ENCODE results near the gene ZBTB7A. TPM values are rescaled to one million over a fixed set of nuclear protein-coding genes. Genes with fewer than 3 reads are reported as not detected.

The ZBTB7A gene
- total RNA-seq, 1 experiment from 2014 or later = 7.2 TPM

DNA sequence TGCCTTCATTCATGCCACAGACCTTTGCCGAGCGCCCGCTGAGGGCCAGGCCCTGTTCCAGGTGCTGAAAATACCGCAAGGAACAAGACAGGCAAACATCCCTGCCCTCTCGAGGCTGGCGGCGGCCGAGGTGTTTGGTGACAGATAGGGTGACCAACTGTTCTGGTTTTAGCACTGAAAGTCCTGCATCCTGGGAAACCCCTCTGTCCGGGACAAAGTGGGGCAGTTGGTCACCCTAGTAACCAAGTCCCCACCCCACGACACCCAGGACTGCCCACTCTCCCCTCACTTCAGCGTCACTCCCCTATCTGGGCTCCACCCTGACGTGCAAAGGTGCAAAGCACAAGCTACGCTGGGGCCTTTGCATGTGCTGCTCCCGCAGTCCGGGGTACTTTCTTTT lies 17.3 kb downstream of the ZBTB7A start:
- DNase-seq = no peak
- H3K79me2 ChIP-seq (ENCODE audit: low read length) = peaks cover 75% of the 10 kb centered on the region
- no peak overlapping the region for H3K4me2 ChIP-seq (ENCODE audit: low read depth, low read length, poor library complexity, severe bottlenecking)
- H3K4me1 ChIP-seq (ENCODE audit: low read length) = peaks cover 22% of the 10 kb centered on the region
- H3K36me3 ChIP-seq (ENCODE audit: insufficient read depth, low read length) = peaks cover 16% of the 10 kb centered on the region; the same call in 1 of the 2 replicates
- no peaks in the 10 kb centered on the region for H3K9me3 ChIP-seq (ENCODE audit: low read length)
- H3K27ac ChIP-seq (ENCODE audit: low read length) = no peak overlapping the region
- H4K20me1 ChIP-seq (ENCODE audit: insufficient read depth, low read depth, low read length) = peaks cover 57% of the 10 kb centered on the region
- H3K27me3 ChIP-seq (ENCODE audit: low read length) = no peaks in the 10 kb centered on the region
- no peaks in the 10 kb centered on the region for H3K9me2 ChIP-seq (replicated peaks; ENCODE audit: insufficient read depth, low read length)
- no peak overlapping the region for H3K4me3 ChIP-seq (ENCODE audit: low read length)
- no peak overlapping the region for H3K9ac ChIP-seq (ENCODE audit: low read length)
- no peak overlapping the region for H2AFZ ChIP-seq (ENCODE audit: low read length)

DNA sequence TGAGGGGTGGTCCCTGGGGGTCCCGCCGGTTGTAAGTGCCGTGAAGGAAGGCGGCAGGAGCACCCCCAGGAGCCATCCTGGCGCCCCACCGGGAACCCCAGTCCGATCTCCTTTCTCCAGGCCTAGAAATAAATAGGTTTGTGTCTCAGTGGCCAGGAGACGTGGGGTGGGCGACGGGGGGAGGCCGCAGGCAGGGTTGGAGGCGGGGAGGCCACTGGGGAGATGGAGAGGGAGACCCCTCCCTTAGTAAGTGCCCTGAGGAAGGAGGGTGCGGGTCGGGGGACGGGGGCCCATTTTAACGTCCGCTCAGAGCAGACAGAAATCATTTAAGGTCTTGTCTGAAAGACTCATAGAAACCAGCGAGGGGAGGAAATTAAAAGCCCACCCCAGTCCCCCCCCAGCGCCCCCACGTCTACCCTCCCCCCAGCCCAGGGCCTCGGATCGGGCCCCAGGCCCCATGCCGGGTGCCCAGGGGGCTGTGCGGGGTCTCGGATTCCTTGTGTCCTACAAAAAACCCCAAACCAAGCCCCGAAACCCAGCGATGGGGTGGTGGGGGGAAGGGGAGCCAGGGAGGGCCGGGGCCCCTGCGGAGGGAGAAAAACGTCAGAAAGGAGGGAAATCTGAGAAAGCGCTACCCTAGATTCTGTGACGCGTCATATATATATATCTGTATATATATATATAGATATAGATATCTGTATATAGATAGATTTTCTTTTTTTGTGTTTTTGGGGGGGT lies 19.6 kb downstream of the ZBTB7A start:
- no peak overlapping the region for H3K4me2 ChIP-seq (ENCODE audit: low read depth, low read length, poor library complexity, severe bottlenecking)
- peaks cover 22% of the 10 kb centered on the region for H3K4me1 ChIP-seq (ENCODE audit: low read length)
- H3K9me3 ChIP-seq (ENCODE audit: low read length) = no peaks in the 10 kb centered on the region
- no peak overlapping the region for H3K27ac ChIP-seq (ENCODE audit: low read length)
- H3K36me3 ChIP-seq (ENCODE audit: insufficient read depth, low read length) = peaks cover 7% of the 10 kb centered on the region; the same call in 1 of the 2 replicates
- H3K79me2 ChIP-seq (ENCODE audit: low read length) = peaks cover 60% of the 10 kb centered on the region
- H3K9me2 ChIP-seq (replicated peaks; ENCODE audit: insufficient read depth, low read length) = no peaks in the 10 kb centered on the region
- peaks cover 43% of the 10 kb centered on the region for H4K20me1 ChIP-seq (ENCODE audit: insufficient read depth, low read depth, low read length)
- H3K4me3 ChIP-seq (ENCODE audit: low read length) = no peak overlapping the region
- H3K27me3 ChIP-seq (ENCODE audit: low read length) = no peaks in the 10 kb centered on the region
- DNase-seq = no peak
- H2AFZ ChIP-seq (ENCODE audit: low read length) = no peak overlapping the region
- no peak overlapping the region for H3K9ac ChIP-seq (ENCODE audit: low read length)

DNA sequence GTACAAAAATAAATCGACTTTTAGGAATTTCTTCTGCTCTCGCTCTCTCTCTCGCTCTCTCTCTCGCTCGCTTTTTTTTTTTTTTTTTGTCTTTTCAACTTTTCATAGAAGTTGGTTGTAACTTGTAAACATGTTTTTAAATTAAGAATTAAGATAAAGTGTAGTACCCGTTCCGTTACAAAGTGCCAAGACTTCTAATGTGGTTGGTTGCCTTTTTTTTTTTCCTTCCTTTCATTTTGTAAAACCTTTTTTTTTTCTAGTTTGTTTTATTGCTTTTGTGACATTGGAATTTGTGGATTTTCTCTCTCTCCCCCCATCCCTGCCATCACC lies 20.4 kb downstream of the ZBTB7A start:
- no peak for DNase-seq
- Histone ChIP-seq H3K4me1 (ENCODE audit: low read length) (peaks cover 22% of the 10 kb centered on the region), H2AFZ (ENCODE audit: low read length) (no peak overlapping the region), H3K9me2 (replicated peaks; ENCODE audit: insufficient read depth, low read length) (no peaks in the 10 kb centered on the region), H3K9me3 (ENCODE audit: low read length) (no peaks in the 10 kb centered on the region), H4K20me1 (ENCODE audit: insufficient read depth, low read depth, low read length) (peaks cover 36% of the 10 kb centered on the region), H3K36me3 (ENCODE audit: insufficient read depth, low read length) (peaks cover 7% of the 10 kb centered on the region; the same call in 1 of the 2 replicates), H3K4me2 (ENCODE audit: low read depth, low read length, poor library complexity, severe bottlenecking) (peak overlapping the region; percentile 40), H3K9ac (ENCODE audit: low read length) (no peak overlapping the region), H3K27me3 (ENCODE audit: low read length) (no peaks in the 10 kb centered on the region), H3K4me3 (ENCODE audit: low read length) (no peak overlapping the region), H3K79me2 (ENCODE audit: low read length) (peaks cover 52% of the 10 kb centered on the region), H3K27ac (ENCODE audit: low read length) (no peak overlapping the region)

DNA sequence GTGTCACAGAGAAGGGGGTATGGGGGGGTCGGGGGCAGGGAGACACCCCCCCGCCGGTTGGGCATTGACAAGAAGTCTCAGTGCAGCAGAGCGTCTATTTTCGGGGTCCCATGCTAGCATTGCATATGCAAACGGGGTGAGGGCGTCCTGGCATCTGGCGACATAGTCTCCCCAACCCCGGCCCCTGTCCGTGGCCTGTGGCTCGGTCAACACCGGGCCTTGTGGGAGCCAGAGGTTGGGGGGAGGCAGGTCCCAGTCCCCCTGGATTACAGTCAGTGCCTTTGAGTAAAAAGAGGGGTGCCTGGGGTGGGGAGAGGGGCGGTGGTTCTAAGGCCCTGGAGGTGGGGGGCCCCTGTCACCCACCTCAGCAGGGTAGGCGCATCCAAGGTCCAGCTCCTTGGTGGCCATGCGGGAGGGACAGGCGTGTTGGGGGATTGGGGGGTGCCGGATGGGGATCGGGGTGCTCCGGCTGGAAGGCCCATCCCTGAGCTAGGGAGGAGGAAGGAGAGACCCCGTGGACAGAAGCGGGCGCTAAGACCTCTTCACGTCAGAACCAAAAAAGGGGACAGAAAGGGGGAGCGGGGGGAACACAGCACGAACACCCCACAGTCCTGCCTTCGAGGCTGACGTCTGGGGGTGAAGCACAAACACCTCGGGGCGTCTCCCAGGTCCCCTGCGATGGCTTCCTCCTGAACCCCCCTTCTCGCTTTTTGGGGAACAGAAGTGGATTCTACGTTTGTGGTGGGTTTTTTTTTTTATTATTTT lies 20.9 kb downstream of the ZBTB7A start:
- peaks cover 7% of the 10 kb centered on the region; the same call in 1 of the 2 replicates for H3K36me3 ChIP-seq (ENCODE audit: insufficient read depth, low read length)
- no peak overlapping the region for H2AFZ ChIP-seq (ENCODE audit: low read length)
- no peaks in the 10 kb centered on the region for H3K9me3 ChIP-seq (ENCODE audit: low read length)
- H3K4me1 ChIP-seq (ENCODE audit: low read length) = peaks cover 22% of the 10 kb centered on the region
- peaks cover 32% of the 10 kb centered on the region for H4K20me1 ChIP-seq (ENCODE audit: insufficient read depth, low read depth, low read length)
- H3K27ac ChIP-seq (ENCODE audit: low read length) = peak overlapping the region; percentile 52
- H3K27me3 ChIP-seq (ENCODE audit: low read length) = no peaks in the 10 kb centered on the region
- no peaks in the 10 kb centered on the region for H3K9me2 ChIP-seq (replicated peaks; ENCODE audit: insufficient read depth, low read length)
- 0 out of 2 replicates have a peak overlapping the region, but pooled peaks have one; percentile 14 for H3K9ac ChIP-seq (ENCODE audit: low read length)
- H3K79me2 ChIP-seq (ENCODE audit: low read length) = peaks cover 48% of the 10 kb centered on the region
- DNase-seq = no peak
- H3K4me2 ChIP-seq (ENCODE audit: low read depth, low read length, poor library complexity, severe bottlenecking) = peak overlapping the region; percentile 40
- no peak overlapping the region for H3K4me3 ChIP-seq (ENCODE audit: low read length)

DNA sequence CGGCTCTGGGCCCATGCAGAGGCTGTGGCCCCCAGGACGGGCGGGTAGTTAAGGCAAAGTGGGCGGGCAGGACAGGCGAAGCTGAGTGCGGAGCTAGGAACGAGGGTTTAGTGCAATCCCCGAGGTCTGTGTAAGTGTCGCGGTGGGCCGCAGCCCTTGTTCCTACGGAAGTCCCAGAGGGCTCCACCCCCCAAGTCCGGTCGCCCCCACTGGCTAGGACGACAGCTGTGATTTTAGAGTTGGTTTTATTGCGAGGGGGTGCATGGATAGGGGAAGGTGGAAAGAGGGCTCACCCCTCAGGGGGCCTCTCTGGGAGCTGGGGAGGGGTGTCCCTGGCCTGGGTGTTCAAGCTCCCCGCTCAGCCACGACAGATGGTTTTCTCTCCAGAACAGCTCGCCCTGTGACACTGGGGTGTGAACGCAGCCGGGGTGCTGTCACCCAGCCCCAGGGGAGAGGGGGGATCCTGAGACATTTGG lies 21.7 kb downstream of the ZBTB7A start:
- peaks cover 41% of the 10 kb centered on the region for H3K79me2 ChIP-seq (ENCODE audit: low read length)
- H3K9me2 ChIP-seq (replicated peaks; ENCODE audit: insufficient read depth, low read length) = no peaks in the 10 kb centered on the region
- H3K36me3 ChIP-seq (ENCODE audit: insufficient read depth, low read length) = peaks cover 2% of the 10 kb centered on the region; the same call in 1 of the 2 replicates
- H3K9ac ChIP-seq (ENCODE audit: low read length) = no peak overlapping the region
- DNase-seq = no peak
- H3K4me2 ChIP-seq (ENCODE audit: low read depth, low read length, poor library complexity, severe bottlenecking) = peak overlapping the region; percentile 40
- no peak overlapping the region for H2AFZ ChIP-seq (ENCODE audit: low read length)
- peaks cover 22% of the 10 kb centered on the region for H3K4me1 ChIP-seq (ENCODE audit: low read length)
- no peaks in the 10 kb centered on the region for H3K27me3 ChIP-seq (ENCODE audit: low read length)
- peak overlapping the region; percentile 52 for H3K27ac ChIP-seq (ENCODE audit: low read length)
- H4K20me1 ChIP-seq (ENCODE audit: insufficient read depth, low read depth, low read length) = peaks cover 27% of the 10 kb centered on the region
- no peaks in the 10 kb centered on the region for H3K9me3 ChIP-seq (ENCODE audit: low read length)
- no peak overlapping the region for H3K4me3 ChIP-seq (ENCODE audit: low read length)

DNA sequence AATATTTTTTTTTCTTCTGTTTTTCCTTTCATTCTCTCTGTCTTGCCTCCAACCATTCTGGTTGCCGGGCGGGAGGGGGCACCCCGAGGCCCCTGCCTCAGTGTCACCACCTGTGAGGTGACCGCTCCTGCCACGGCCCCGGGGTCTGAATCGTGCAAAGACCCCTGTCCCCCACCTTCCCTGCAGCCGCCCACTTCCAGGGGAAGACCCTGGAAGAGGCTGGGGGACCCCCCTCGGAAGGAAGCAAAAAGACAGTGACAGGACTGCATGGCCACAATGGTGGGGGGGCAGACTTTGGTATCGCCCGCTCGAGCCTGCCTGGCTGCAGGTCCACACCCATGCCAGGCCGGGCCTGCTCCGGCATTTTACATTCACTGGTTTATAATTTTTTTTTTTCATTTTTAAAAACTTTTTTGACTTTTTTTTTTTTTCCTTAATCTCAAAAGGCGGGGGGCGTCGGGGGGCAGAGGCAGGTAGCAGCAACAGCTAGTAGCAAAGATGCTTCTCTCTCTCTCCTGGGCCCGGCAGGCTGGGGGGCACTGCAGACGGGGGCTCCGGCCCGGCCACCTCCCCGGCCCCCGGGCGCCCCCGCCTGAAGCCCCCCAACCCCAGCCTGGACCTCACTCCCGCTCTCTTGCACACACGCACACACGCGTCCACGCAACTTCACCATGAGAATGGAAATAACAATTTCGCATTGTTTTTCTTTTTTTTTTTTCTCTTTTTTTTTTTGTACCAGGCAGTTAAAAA lies 22.6 kb downstream of the ZBTB7A start:
- peaks cover 20% of the 10 kb centered on the region; the same call in 1 of the 2 replicates for H4K20me1 ChIP-seq (ENCODE audit: insufficient read depth, low read depth, low read length)
- H3K9me2 ChIP-seq (replicated peaks; ENCODE audit: insufficient read depth, low read length) = no peaks in the 10 kb centered on the region
- no peak overlapping the region for H3K4me2 ChIP-seq (ENCODE audit: low read depth, low read length, poor library complexity, severe bottlenecking)
- H3K4me1 ChIP-seq (ENCODE audit: low read length) = peaks cover 22% of the 10 kb centered on the region
- no peaks in the 10 kb centered on the region for H3K9me3 ChIP-seq (ENCODE audit: low read length)
- peaks cover 2% of the 10 kb centered on the region; the same call in 1 of the 2 replicates for H3K36me3 ChIP-seq (ENCODE audit: insufficient read depth, low read length)
- H3K79me2 ChIP-seq (ENCODE audit: low read length) = peaks cover 34% of the 10 kb centered on the region
- no peak overlapping the region for H2AFZ ChIP-seq (ENCODE audit: low read length)
- no peak overlapping the region for H3K4me3 ChIP-seq (ENCODE audit: low read length)
- no peak for DNase-seq
- no peak overlapping the region for H3K9ac ChIP-seq (ENCODE audit: low read length)
- H3K27me3 ChIP-seq (ENCODE audit: low read length) = no peaks in the 10 kb centered on the region
- no peak overlapping the region for H3K27ac ChIP-seq (ENCODE audit: low read length)

DNA sequence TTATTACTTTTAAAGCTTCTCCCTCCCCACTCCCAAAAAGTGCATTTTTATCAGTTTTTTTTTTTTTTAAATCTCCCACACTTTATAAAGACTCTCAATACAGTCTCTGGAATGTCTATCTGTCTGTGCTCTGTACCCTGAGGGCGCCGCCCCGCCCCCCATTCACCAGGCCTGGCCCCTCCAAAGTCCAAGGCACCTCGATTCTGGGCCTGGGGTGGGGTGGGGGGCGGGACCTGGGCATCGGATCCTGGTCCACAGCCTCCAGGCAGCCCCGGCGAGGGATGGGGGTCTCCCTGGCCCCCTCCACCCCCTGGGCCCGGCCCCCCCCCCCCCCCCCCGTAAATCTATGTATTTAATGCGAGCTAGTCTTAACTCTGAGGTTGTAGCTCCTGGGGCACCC lies 23.3 kb downstream of the ZBTB7A start:
- DNase-seq = no peak
- H3K9me3 ChIP-seq (ENCODE audit: low read length) = no peaks in the 10 kb centered on the region
- H3K4me1 ChIP-seq (ENCODE audit: low read length) = peaks cover 22% of the 10 kb centered on the region
- H3K27me3 ChIP-seq (ENCODE audit: low read length) = no peaks in the 10 kb centered on the region
- H2AFZ ChIP-seq (ENCODE audit: low read length) = no peak overlapping the region
- no peak overlapping the region for H3K4me2 ChIP-seq (ENCODE audit: low read depth, low read length, poor library complexity, severe bottlenecking)
- no peak overlapping the region for H3K9ac ChIP-seq (ENCODE audit: low read length)
- H3K79me2 ChIP-seq (ENCODE audit: low read length) = peaks cover 29% of the 10 kb centered on the region
- H3K27ac ChIP-seq (ENCODE audit: low read length) = no peak overlapping the region
- no peaks in the 10 kb centered on the region for H3K9me2 ChIP-seq (replicated peaks; ENCODE audit: insufficient read depth, low read length)
- H4K20me1 ChIP-seq (ENCODE audit: insufficient read depth, low read depth, low read length) = peaks cover 16% of the 10 kb centered on the region; the same call in 1 of the 2 replicates
- no peak overlapping the region for H3K4me3 ChIP-seq (ENCODE audit: low read length)
- H3K36me3 ChIP-seq (ENCODE audit: insufficient read depth, low read length) = peaks cover 2% of the 10 kb centered on the region; the same call in 1 of the 2 replicates

DNA sequence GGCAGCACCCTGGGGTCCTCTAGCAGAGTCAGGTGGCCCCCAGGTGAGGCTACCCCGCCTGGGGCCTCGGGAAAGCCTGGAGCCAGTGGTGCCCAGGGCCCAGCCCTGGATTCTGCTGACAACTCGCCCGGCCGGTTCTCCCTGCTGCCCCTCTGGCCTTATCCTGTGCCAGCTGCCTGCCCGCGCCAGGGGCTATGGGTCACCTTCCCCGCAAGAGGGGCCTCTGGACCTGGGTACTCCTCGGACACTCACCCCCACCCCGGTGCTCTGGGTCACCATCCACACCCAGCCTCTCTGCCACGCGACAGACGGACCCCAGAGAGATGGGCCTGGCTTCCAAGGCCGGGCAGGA lies 24.0 kb downstream of the ZBTB7A start:
- Histone ChIP-seq H3K79me2 (ENCODE audit: low read length) (peaks cover 24% of the 10 kb centered on the region), H3K9me2 (replicated peaks; ENCODE audit: insufficient read depth, low read length) (no peaks in the 10 kb centered on the region), H3K4me1 (ENCODE audit: low read length) (peaks cover 22% of the 10 kb centered on the region), H3K9me3 (ENCODE audit: low read length) (no peaks in the 10 kb centered on the region), H3K27ac (ENCODE audit: low read length) (no peak overlapping the region), H3K27me3 (ENCODE audit: low read length) (no peaks in the 10 kb centered on the region), H3K4me2 (ENCODE audit: low read depth, low read length, poor library complexity, severe bottlenecking) (no peak overlapping the region), H4K20me1 (ENCODE audit: insufficient read depth, low read depth, low read length) (peaks cover 11% of the 10 kb centered on the region; the same call in 1 of the 2 replicates), H3K36me3 (ENCODE audit: insufficient read depth, low read length) (peaks cover 2% of the 10 kb centered on the region; the same call in 1 of the 2 replicates), H3K9ac (ENCODE audit: low read length) (no peak overlapping the region), H2AFZ (ENCODE audit: low read length) (no peak overlapping the region), H3K4me3 (ENCODE audit: low read length) (no peak overlapping the region)
- no peak for DNase-seq

All from Karpas-422 (cell line).